KMS-11 (cell line): ENCODE data around the gene ZNF430.

ENCODE experiments used
- H2AFZ ChIP-seq: fragments of 200-600 bp; sonication (generic); 2 replicates; pipeline ENCODE4 v1.6.1; 2016; ENCODE audit warnings: antibody characterized with exemption, mixed run types, low read depth
- H3K27ac ChIP-seq: fragments of 200-600 bp; sonication (generic); 2 replicates; pipeline ENCODE4 v1.6.1; 2016; ENCODE audit warnings: mild to moderate bottlenecking, mixed run types
- H3K27me3 ChIP-seq: fragments of 200-600 bp; sonication (generic); 2 replicates; pipeline ENCODE4 v1.6.1; 2017; ENCODE audit warnings: mild to moderate bottlenecking, low read depth, mixed run types, moderate library complexity; ENCODE audit not compliant: insufficient read depth
- H3K36me3 ChIP-seq: fragments of 200-600 bp; sonication (generic); 2 replicates; pipeline ENCODE4 v1.6.1; 2017; ENCODE audit warnings: mild to moderate bottlenecking, mixed run types; ENCODE audit not compliant: insufficient read depth
- H3K4me1 ChIP-seq: fragments of 200-600 bp; sonication (generic); 2 replicates; pipeline ENCODE4 v1.6.1; 2016; ENCODE audit warnings: mild to moderate bottlenecking, low read depth, mixed run types; ENCODE audit not compliant: poor library complexity, severe bottlenecking
- H3K4me2 ChIP-seq: fragments of 200-600 bp; sonication (generic); 2 replicates; pipeline ENCODE4 v1.7.0; 2016; ENCODE audit warnings: mild to moderate bottlenecking, mixed run types
- H3K4me3 ChIP-seq: fragments of 200-600 bp; sonication (generic); IDR thresholded peaks from 2 replicates; pipeline ENCODE4 v1.6.1; 2017; ENCODE audit warnings: low read depth, low read length, mixed read lengths; ENCODE audit not compliant: insufficient read depth
- H3K79me2 ChIP-seq: fragments of 200-600 bp; sonication (generic); 2 replicates; pipeline ENCODE4 v1.6.1; 2016; ENCODE audit warnings: low read depth, mixed run types; ENCODE audit not compliant: insufficient read depth
- H3K9ac ChIP-seq: fragments of 200-600 bp; sonication (generic); 2 replicates; pipeline ENCODE4 v1.6.1; 2016; ENCODE audit warnings: mild to moderate bottlenecking, mixed run types
- H4K20me1 ChIP-seq: fragments of 200-600 bp; sonication (generic); 2 replicates; pipeline ENCODE4 v1.6.1; 2016; ENCODE audit warnings: mild to moderate bottlenecking, mixed run types; ENCODE audit not compliant: insufficient read depth
- TF ChIP-seq, protein P1 (sequence below): fragments of 200-600 bp; sonication (generic); conservative IDR thresholded peaks from 2 replicates; pipeline ENCODE4 v1.6.1; 2017; ENCODE audit warnings: low read depth, mild to moderate bottlenecking, antibody characterized with exemption, low read length, moderate library complexity, mixed read lengths

The ZNF430 gene

DNA sequence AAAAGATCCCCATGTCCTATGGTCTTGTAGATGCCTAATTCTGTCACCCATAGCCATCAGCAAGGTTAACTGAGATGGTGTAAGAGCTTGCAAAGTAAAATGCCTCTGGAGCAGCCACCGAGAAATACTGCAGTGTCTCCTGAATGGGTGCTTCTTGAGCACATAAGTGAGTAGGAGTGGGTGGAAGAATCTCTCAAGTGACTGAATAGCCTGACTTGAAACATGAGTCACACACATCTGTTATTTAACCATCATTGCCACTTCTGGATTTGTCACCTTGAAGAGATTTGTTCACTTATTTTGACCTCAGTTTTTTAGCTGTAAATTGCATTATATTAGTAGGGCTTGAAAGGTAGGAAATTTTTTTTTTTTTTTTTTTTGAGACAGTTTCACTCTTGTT, 63.9 kb downstream of the ZNF430 start:
- TF ChIP-seq, protein P1, sequence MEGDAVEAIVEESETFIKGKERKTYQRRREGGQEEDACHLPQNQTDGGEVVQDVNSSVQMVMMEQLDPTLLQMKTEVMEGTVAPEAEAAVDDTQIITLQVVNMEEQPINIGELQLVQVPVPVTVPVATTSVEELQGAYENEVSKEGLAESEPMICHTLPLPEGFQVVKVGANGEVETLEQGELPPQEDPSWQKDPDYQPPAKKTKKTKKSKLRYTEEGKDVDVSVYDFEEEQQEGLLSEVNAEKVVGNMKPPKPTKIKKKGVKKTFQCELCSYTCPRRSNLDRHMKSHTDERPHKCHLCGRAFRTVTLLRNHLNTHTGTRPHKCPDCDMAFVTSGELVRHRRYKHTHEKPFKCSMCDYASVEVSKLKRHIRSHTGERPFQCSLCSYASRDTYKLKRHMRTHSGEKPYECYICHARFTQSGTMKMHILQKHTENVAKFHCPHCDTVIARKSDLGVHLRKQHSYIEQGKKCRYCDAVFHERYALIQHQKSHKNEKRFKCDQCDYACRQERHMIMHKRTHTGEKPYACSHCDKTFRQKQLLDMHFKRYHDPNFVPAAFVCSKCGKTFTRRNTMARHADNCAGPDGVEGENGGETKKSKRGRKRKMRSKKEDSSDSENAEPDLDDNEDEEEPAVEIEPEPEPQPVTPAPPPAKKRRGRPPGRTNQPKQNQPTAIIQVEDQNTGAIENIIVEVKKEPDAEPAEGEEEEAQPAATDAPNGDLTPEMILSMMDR: no peak
- H3K27ac ChIP-seq: no peak overlapping the region
- H3K4me3 ChIP-seq: no peak overlapping the region
- no peak overlapping the region for H2AFZ ChIP-seq
- no peaks in the 10 kb centered on the region for H4K20me1 ChIP-seq
- no peaks in the 10 kb centered on the region for H3K79me2 ChIP-seq
- H3K27me3 ChIP-seq: no peaks in the 10 kb centered on the region
- no peak overlapping the region for H3K9ac ChIP-seq
- no peaks in the 10 kb centered on the region for H3K36me3 ChIP-seq
- no peaks in the 10 kb centered on the region for H3K4me1 ChIP-seq
- no peak overlapping the region for H3K4me2 ChIP-seq

DNA sequence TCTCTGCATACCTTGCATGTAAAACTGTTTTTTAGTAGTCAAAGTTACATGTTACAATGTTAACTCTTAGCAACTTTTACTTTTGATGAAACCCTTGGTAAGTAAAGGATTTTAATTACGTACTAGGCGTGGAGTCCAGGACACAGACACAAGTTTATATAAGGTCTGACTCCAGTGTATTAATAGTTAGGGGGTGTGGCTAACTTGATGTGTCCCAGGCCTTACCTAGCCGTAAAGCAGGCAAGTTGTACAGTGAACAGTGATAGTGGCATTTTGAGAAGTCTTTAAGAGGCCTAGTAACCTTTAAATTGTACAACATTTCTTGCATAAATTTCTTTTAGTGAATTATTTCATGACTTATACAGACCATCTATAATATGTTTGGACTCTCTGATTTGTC, 67.4 kb downstream of the ZNF430 start:
- Histone ChIP-seq H3K4me2 (no peak overlapping the region), H3K36me3 (no peaks in the 10 kb centered on the region), H3K27me3 (no peaks in the 10 kb centered on the region), H3K79me2 (no peaks in the 10 kb centered on the region), H4K20me1 (no peaks in the 10 kb centered on the region), H3K27ac (no peak overlapping the region), H3K4me3 (no peak overlapping the region), H2AFZ (no peak overlapping the region), H3K9ac (no peak overlapping the region), H3K4me1 (no peaks in the 10 kb centered on the region)
- TF ChIP-seq, protein P1: no peak

DNA sequence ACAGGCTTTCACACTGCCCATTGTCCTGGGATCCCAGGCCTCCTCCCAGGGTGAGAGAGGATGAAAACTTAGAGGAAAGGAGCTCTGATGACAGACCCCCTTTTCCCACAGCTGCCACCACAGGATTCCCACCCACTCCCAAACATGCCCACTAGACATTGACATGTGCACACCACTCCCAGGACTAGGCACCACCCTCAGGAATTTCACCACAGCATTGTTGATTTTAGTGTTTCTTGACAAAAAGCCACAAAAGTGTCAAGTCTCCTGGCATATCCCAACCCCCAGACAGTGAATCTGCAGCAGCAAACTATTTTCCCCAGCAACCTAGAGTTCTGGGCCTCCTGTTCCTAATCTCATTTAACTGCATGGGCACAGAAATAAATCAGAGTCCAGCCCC, 71.7 kb downstream of the ZNF430 start:
- Histone ChIP-seq H3K27ac (no peak overlapping the region), H3K4me3 (no peak overlapping the region), H3K27me3 (no peaks in the 10 kb centered on the region), H4K20me1 (no peaks in the 10 kb centered on the region), H3K4me1 (no peaks in the 10 kb centered on the region), H3K9ac (no peak overlapping the region), H3K4me2 (no peak overlapping the region), H2AFZ (no peak overlapping the region), H3K79me2 (no peaks in the 10 kb centered on the region), H3K36me3 (no peaks in the 10 kb centered on the region)
- TF ChIP-seq, protein P1: no peak

DNA sequence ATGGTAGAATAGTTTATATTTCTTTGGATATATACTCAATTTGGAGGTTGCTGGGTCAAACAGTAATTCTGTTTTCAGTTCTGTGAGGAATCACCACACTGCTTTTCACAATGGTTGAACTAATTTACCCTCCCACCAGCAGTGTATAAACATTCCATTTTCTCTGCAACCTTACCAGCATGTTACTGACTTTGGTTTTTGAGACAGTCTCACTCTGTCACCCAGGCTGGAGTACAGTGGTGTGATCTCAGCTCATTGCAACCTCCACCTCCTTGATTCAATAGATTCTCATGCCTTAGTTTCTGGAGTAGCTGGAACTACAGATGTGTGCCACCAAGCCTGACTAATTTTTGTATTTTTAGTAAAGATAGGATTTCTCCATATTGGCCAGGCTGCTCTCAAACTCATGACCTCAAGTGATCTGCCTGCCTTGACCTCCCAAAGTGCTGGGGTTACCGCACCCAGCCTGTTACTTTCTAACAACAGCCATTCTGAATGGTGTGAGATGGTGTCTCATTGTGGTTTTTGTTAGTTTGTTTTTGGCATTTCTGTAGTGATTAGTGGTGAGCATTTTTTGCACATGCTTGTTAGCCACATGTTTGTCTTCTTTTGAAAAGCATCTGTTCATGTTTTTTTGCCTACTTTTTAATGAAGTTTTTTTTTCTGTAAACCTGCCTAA, 74.0 kb downstream of the ZNF430 start:
- H4K20me1 ChIP-seq: no peaks in the 10 kb centered on the region
- no peak overlapping the region for H3K27ac ChIP-seq
- no peaks in the 10 kb centered on the region for H3K79me2 ChIP-seq
- no peak overlapping the region for H2AFZ ChIP-seq
- no peaks in the 10 kb centered on the region for H3K36me3 ChIP-seq
- H3K4me3 ChIP-seq: no peak overlapping the region
- no peak overlapping the region for H3K4me2 ChIP-seq
- TF ChIP-seq, protein P1: no peak
- H3K4me1 ChIP-seq: no peaks in the 10 kb centered on the region
- H3K9ac ChIP-seq: no peak overlapping the region
- H3K27me3 ChIP-seq: no peaks in the 10 kb centered on the region
